Activated CD4-positive, alpha-beta memory T cell treated with anti-CD3 and anti-CD28 coated beads, Interleukin-2, amount 10 ng/mL, durations not matched to agents 7 days and 5 days (primary cell): ENCODE measurements around the gene C1QTNF3. TPM values are rescaled to one million over a fixed set of nuclear protein-coding genes. Genes with fewer than 3 reads are reported as not detected.

Experiments
- CTCF ChIA-PET: fragments of 350-600 bp; sonication (Branson Sonifier 250); formaldehyde crosslinking; loops from one replicate; lab custom pipeline; 2021; ENCODE audit warnings: antibody characterized with exemption, inconsistent platforms; lab: Charles Lee
- POLR2A ChIA-PET: fragments of 350-600 bp; sonication (Branson Sonifier 250); formaldehyde crosslinking; loops from one replicate; lab custom pipeline; 2021; ENCODE audit warnings: antibody characterized with exemption; lab: Charles Lee
- DNase-seq: peaks from one replicate; pipeline ENCODE4 v3.0.0-alpha.2; 2020
- H3K27ac Mint-ChIP-seq: one replicate; pipeline ENCODE4 v1.8.0; 2021; ENCODE audit warnings: mild to moderate bottlenecking, mixed read lengths
- H3K27me3 Mint-ChIP-seq: one replicate; pipeline ENCODE4 v1.8.0; 2021; ENCODE audit warnings: mixed read lengths
- H3K36me3 Mint-ChIP-seq: one replicate; pipeline ENCODE4 v1.8.0; 2021; ENCODE audit warnings: low read depth, mixed read lengths
- H3K4me1 Mint-ChIP-seq: one replicate; pipeline ENCODE4 v1.8.0; 2021; ENCODE audit warnings: mixed read lengths
- H3K4me3 Mint-ChIP-seq: one replicate; pipeline ENCODE4 v1.8.0; 2021; ENCODE audit warnings: mild to moderate bottlenecking, mixed read lengths
- H3K9me3 Mint-ChIP-seq: one replicate; pipeline ENCODE4 v1.8.0; 2021; ENCODE audit warnings: mixed read lengths
- total RNA-seq, 2 experiments: library from RNA; stranded (reverse); gene quantifications; one replicate each; pipeline ENCODE4 v1.2.3, GENCODE V29; 2021

C1QTNF3 gene
- total RNA-seq, 2 experiments from 2014 or later: 2.5 to 3.3 TPM

DNA sequence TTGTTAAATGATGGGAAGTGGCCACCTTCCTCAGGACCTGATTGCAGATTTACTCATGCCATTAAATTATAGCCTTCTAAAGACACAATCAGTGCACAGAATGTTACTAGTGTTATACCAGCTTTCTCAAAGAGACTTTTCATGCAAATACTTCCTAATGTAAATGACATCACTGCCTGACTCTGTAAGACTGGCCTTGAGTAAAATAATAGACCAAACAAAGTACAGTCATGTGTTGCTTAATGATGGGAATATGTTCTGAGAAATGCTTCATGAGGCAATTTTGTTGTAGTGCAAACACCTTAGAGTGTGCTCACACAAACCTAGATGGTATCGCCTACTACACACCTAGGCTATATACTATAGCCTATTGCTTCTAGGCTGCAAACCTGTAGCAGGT, 17.0 kb upstream of the C1QTNF3 start:
- H3K9me3 Mint-ChIP-seq: peaks cover 4% of the 10 kb centered on the region
- H3K4me3 Mint-ChIP-seq: no peak overlapping the region
- no peaks in the 10 kb centered on the region for H3K4me1 Mint-ChIP-seq
- DNase-seq: no peak
- POLR2A ChIA-PET: no interaction called here
- H3K36me3 Mint-ChIP-seq: peaks cover 19% of the 10 kb centered on the region
- no peak overlapping the region for H3K27ac Mint-ChIP-seq
- CTCF ChIA-PET: no interaction called here
- H3K27me3 Mint-ChIP-seq: no peaks in the 10 kb centered on the region

DNA sequence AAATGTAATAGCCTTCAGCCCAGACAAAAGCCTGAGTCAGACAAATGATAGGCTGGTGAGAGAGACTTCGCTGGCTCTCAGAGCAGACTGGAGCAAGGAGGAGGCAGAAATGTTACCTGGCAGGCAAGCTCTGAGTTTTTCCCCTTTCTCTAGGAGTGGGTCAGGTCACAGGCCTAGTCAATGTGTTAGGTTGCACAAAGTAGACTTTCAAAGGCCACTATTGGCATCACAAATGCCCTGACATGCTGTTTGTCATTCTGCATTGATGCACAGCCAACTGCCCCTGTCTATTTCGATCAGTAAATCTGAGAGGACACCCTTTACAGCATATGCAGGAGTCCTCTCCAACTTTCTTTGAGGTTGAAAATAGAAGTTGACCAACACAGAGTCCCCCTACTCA, 15.5 kb upstream of the C1QTNF3 start:
- no peaks in the 10 kb centered on the region for H3K27me3 Mint-ChIP-seq
- no peaks in the 10 kb centered on the region for H3K4me1 Mint-ChIP-seq
- ChIA-PET CTCF (no interaction called here), POLR2A (no interaction called here)
- DNase-seq: no peak
- H3K36me3 Mint-ChIP-seq: peaks cover 11% of the 10 kb centered on the region
- H3K4me3 Mint-ChIP-seq: no peak overlapping the region
- no peaks in the 10 kb centered on the region for H3K9me3 Mint-ChIP-seq
- H3K27ac Mint-ChIP-seq: no peak overlapping the region

DNA sequence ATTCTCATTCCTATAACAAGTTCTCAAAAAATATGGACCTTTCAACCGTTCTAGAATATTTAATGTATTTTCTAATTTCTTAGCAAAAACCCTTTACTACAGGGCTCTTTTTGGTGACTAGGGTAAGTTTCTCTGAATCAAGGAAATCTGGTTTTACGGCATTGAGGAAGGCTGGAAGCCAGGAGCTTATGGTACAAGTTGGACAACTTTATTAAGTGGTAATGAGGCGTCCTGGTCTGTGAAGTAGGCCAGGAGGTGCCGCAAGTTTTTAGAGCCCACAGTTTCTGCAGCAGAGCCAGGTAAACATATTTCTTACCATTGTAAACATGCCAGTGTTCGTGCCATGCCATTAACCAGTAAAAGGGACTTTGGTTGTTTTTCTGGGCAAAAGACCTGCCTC, 14.6 kb upstream of the C1QTNF3 start:
- peaks cover 11% of the 10 kb centered on the region for H3K36me3 Mint-ChIP-seq
- POLR2A ChIA-PET: no interaction called here

DNA sequence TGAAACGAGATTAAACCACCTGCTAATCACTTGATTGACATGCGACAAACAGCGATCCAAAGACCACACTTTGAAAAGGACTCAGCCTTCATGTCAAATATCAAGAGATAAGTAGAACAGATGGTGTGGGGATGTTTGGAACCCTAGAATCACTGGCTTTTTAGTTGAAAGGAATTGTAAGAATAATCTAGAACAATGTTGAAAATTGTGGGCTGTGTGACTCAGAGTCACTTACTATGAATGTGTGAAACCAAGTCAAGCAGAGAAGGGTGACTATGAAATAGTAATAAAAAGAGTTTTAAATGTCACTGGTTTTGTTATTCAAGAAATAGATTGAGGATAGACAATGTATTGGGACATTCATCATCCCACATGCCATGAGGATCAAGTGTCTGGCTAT, 14.1 kb upstream of the C1QTNF3 start:
- Mint-ChIP-seq H3K36me3 (peaks cover 9% of the 10 kb centered on the region), H3K9me3 (no peaks in the 10 kb centered on the region)
- CTCF ChIA-PET: no interaction called here

More for the DNA sequence above, 14.6 kb upstream of the C1QTNF3 start:
- no peaks in the 10 kb centered on the region for H3K27me3 Mint-ChIP-seq
- no peak for DNase-seq
- H3K9me3 Mint-ChIP-seq: no peaks in the 10 kb centered on the region
- H3K4me1 Mint-ChIP-seq: no peaks in the 10 kb centered on the region
- H3K27ac Mint-ChIP-seq: no peak overlapping the region
- no peak overlapping the region for H3K4me3 Mint-ChIP-seq
- CTCF ChIA-PET: no interaction called here

DNA sequence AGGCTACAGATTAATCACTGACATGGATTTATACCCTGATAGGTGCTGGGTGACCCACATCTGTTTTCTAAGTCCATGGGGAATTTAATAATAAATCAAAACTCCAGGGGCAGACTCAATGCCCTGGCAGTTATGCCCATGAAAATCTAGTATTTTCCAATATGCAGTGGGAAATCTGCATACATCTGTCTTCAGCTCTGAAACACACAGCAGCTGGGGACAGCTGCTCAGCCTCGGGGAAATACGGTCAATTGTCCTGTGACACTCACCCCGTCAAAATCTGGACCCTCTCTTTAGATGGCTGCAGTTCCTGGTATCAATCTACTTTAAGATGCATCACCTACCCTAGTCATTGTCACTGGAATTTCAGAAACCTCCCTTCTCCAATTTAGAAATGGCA, 12.7 kb upstream of the C1QTNF3 start:
- ChIA-PET POLR2A (no interaction called here), CTCF (no interaction called here)
- no peak overlapping the region for H3K27ac Mint-ChIP-seq
- H3K27me3 Mint-ChIP-seq: no peaks in the 10 kb centered on the region
- H3K4me3 Mint-ChIP-seq: no peak overlapping the region
- H3K36me3 Mint-ChIP-seq: peaks cover 6% of the 10 kb centered on the region
- H3K4me1 Mint-ChIP-seq: no peaks in the 10 kb centered on the region
- no peak for DNase-seq
- H3K9me3 Mint-ChIP-seq: no peaks in the 10 kb centered on the region

More for the DNA sequence above, 14.1 kb upstream of the C1QTNF3 start:
- POLR2A ChIA-PET: no interaction called here
- DNase-seq: no peak
- Mint-ChIP-seq H3K4me1 (no peaks in the 10 kb centered on the region), H3K27me3 (no peaks in the 10 kb centered on the region), H3K4me3 (no peak overlapping the region), H3K27ac (no peak overlapping the region)

- Mint-ChIP-seq H3K36me3 (peaks cover 10% of the 10 kb centered on the region), H3K4me3 (no peak overlapping the region), H3K27me3 (no peaks in the 10 kb centered on the region), H3K27ac (no peak overlapping the region), H3K9me3 (no peaks in the 10 kb centered on the region), H3K4me1 (no peaks in the 10 kb centered on the region)
- CTCF ChIA-PET: interaction anchor here (0.9 kb wide), 1 partner anchor 619 kb away, joined by 3 read pairs; no protein-coding TSS in a partner anchor
- no peak for DNase-seq
- POLR2A ChIA-PET: no interaction called here
These were observed 11.4 kb upstream of the C1QTNF3 start for GRCh38 chr5:34054400-34054729.

DNA sequence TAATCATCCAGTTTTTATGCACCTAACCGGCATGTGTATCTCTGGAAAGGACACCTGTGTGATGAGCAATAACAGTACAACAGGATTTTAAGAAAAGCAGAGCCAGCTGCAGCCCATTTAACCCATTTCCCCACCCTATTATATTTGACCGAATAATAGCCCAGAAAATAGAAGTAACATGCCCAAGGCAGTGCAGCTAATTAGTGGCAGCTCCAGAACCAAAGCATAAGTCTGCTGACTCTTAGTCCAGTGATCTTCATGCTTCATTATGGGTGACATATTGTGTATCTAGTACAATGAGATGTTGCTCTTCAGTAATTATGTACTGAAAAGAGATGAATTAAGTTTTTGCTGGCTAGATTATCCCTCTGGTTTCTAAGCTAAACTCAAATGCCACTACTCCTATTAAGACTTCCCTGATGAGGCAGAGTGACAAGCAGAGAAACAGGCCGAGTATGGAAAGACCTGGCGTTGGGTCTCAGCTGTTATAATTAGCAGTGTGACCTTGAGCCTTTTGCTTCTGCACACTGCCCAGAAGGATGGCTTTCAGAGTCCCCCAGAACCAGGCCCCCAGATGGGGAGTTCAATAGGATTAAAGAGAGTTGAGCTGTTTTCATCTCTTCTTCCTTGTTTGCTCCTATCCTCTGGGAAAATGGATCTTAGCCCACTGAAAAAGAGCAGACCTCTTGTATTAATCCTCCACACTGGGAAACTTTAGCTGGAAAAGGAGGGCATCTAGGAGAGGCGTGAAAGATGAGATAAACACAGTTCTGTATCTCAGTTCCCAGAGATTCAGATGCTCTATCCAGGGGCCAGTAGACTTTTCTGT, 10.8 kb upstream of the C1QTNF3 start:
- no peaks in the 10 kb centered on the region for H3K27me3 Mint-ChIP-seq
- H3K9me3 Mint-ChIP-seq: no peaks in the 10 kb centered on the region
- no peak overlapping the region for H3K4me3 Mint-ChIP-seq
- no peak for DNase-seq
- CTCF ChIA-PET: interaction anchor here (0.9 kb wide), 1 partner anchor 618 kb away, joined by 3 read pairs; no protein-coding TSS in a partner anchor
- no peaks in the 10 kb centered on the region for H3K4me1 Mint-ChIP-seq
- POLR2A ChIA-PET: no interaction called here
- no peak overlapping the region for H3K27ac Mint-ChIP-seq
- H3K36me3 Mint-ChIP-seq: peaks cover 10% of the 10 kb centered on the region

GRCh38 chr5:34053133-34053532, 10.1 kb upstream of the C1QTNF3 start:
- no peaks in the 10 kb centered on the region for H3K4me1 Mint-ChIP-seq
- peaks cover 12% of the 10 kb centered on the region for H3K36me3 Mint-ChIP-seq
- ChIA-PET CTCF (no interaction called here), POLR2A (no interaction called here)
- H3K27me3 Mint-ChIP-seq: no peaks in the 10 kb centered on the region
- no peak for DNase-seq
- no peak overlapping the region for H3K27ac Mint-ChIP-seq
- H3K4me3 Mint-ChIP-seq: no peak overlapping the region
- no peaks in the 10 kb centered on the region for H3K9me3 Mint-ChIP-seq

- peaks cover 12% of the 10 kb centered on the region for H3K36me3 Mint-ChIP-seq
These were observed 8.5 kb upstream of the C1QTNF3 start for GRCh38 chr5:34051374-34051980.

GRCh38 chr5:34047774-34048572, 5.0 kb upstream of the C1QTNF3 start:
- no peak for DNase-seq
- POLR2A ChIA-PET: no interaction called here
- CTCF ChIA-PET: interaction anchor here (1.9 kb wide), 1 partner anchor 51 kb away, joined by 8 read pairs; no protein-coding TSS in a partner anchor
- H3K4me3 Mint-ChIP-seq: no peak overlapping the region
- no peaks in the 10 kb centered on the region for H3K27me3 Mint-ChIP-seq
- no peaks in the 10 kb centered on the region for H3K9me3 Mint-ChIP-seq
- H3K27ac Mint-ChIP-seq: no peak overlapping the region
- no peaks in the 10 kb centered on the region for H3K4me1 Mint-ChIP-seq
- H3K36me3 Mint-ChIP-seq: peaks cover 12% of the 10 kb centered on the region

More at GRCh38 chr5:34051374-34051980, 8.5 kb upstream of the C1QTNF3 start:
- H3K4me1 Mint-ChIP-seq: no peaks in the 10 kb centered on the region
- H3K9me3 Mint-ChIP-seq: no peaks in the 10 kb centered on the region
- H3K27ac Mint-ChIP-seq: no peak overlapping the region
- ChIA-PET POLR2A (no interaction called here), CTCF (no interaction called here)
- H3K4me3 Mint-ChIP-seq: no peak overlapping the region
- H3K27me3 Mint-ChIP-seq: no peaks in the 10 kb centered on the region
- DNase-seq: no peak

DNA sequence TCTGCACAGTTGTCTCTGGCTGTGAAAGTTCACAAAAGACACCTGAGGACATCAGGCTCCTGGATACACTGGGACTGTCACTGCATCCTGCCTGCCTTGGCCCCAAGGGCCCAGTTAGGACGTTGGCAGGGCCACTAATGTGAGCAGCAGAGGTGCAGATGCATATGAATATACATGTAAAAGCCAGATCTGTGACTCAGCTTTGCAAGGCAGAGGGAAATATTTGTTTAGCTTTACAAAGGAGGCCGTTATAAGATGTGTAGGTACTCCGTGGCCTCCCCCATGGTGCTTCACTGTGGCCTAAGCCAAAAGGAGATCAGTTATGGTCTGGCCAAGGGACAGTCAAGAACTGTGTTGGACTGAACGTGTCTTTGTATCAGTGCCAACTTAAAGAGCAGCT, 4.1 kb upstream of the C1QTNF3 start:
- no peak overlapping the region for H3K4me3 Mint-ChIP-seq
- ChIA-PET POLR2A (no interaction called here), CTCF (no interaction called here)
- no peaks in the 10 kb centered on the region for H3K4me1 Mint-ChIP-seq
- H3K27me3 Mint-ChIP-seq: no peaks in the 10 kb centered on the region
- no peak overlapping the region for H3K27ac Mint-ChIP-seq
- DNase-seq: no peak
- H3K36me3 Mint-ChIP-seq: peaks cover 12% of the 10 kb centered on the region
- H3K9me3 Mint-ChIP-seq: no peaks in the 10 kb centered on the region

DNA sequence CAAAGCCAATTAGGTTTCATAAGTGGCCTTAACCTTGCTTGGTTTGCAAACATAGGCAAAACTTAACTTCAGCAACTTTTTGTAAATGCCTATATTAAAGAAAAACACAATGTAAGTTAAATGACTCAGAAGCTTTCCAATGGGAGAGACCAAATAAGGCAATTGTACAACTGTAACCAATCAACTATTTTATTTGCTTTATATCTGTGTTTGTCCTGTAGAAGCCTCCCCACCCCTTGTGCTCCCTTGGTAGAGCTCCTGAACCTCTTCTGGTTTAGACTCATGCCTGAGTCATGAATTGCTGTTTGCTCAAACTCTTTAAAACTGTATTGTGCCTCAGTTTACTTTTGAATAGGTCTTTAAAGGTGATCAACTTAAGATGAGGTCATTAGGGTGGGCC, 3.0 kb upstream of the C1QTNF3 start:
- no peak overlapping the region for H3K4me3 Mint-ChIP-seq
- CTCF ChIA-PET: no interaction called here
- POLR2A ChIA-PET: no interaction called here
- H3K36me3 Mint-ChIP-seq: peaks cover 12% of the 10 kb centered on the region
- H3K4me1 Mint-ChIP-seq: no peaks in the 10 kb centered on the region
- no peak for DNase-seq
- no peaks in the 10 kb centered on the region for H3K27me3 Mint-ChIP-seq
- H3K27ac Mint-ChIP-seq: no peak overlapping the region
- no peaks in the 10 kb centered on the region for H3K9me3 Mint-ChIP-seq

- H3K4me3 Mint-ChIP-seq: no peak overlapping the region
- H3K36me3 Mint-ChIP-seq: peaks cover 4% of the 10 kb centered on the region
- POLR2A ChIA-PET: no interaction called here
- H3K27ac Mint-ChIP-seq: no peak overlapping the region
- no peaks in the 10 kb centered on the region for H3K9me3 Mint-ChIP-seq
- no peak for DNase-seq
- CTCF ChIA-PET: no interaction called here
- no peaks in the 10 kb centered on the region for H3K4me1 Mint-ChIP-seq
- H3K27me3 Mint-ChIP-seq: no peaks in the 10 kb centered on the region
These were observed 2.0 kb upstream of the C1QTNF3 start for GRCh38 chr5:34045023-34045422.
